ENCODE data around the gene NTM. TPM values are rescaled to one million over a fixed set of nuclear protein-coding genes. Genes with fewer than 3 reads are reported as not detected.

Gene NTM
- total RNA-seq, 4 donors from 2014 or later, result 0.40 to 3.1 (median 2.1) TPM; not detected in 1

- H3K27me3 ChIP-seq, result no peaks in the 10 kb centered on the region
- no peaks in the 10 kb centered on the region for H3K36me3 ChIP-seq
- intact Hi-C loops (cut with DNase I; ENCODE audit: low total_unique reads) (no loop called here), in situ Hi-C loops (cut with MboI; ENCODE audit: low pct_ligation_motif_present in 1 of 4, low pct_unique_long_range_greater_than_20kb in 1 of 4, low sequenced_read_pairs in 3 of 4) (no loop called here)
- no peaks in the 10 kb centered on the region for H3K4me1 ChIP-seq
- H3K9me3 ChIP-seq, result no peaks in the 10 kb centered on the region
- TF ChIP-seq, protein P1, sequence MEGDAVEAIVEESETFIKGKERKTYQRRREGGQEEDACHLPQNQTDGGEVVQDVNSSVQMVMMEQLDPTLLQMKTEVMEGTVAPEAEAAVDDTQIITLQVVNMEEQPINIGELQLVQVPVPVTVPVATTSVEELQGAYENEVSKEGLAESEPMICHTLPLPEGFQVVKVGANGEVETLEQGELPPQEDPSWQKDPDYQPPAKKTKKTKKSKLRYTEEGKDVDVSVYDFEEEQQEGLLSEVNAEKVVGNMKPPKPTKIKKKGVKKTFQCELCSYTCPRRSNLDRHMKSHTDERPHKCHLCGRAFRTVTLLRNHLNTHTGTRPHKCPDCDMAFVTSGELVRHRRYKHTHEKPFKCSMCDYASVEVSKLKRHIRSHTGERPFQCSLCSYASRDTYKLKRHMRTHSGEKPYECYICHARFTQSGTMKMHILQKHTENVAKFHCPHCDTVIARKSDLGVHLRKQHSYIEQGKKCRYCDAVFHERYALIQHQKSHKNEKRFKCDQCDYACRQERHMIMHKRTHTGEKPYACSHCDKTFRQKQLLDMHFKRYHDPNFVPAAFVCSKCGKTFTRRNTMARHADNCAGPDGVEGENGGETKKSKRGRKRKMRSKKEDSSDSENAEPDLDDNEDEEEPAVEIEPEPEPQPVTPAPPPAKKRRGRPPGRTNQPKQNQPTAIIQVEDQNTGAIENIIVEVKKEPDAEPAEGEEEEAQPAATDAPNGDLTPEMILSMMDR (IDR thresholded peaks at IDR 0.05), result no peak
- TF ChIP-seq EP300 (IDR thresholded peaks at IDR 0.05; ENCODE audit: low read depth) (no peak), POLR2AphosphoS5 (IDR thresholded peaks at IDR 0.05) (no peak), POLR2A (IDR thresholded peaks at IDR 0.05) (no peak)
- H3K27ac ChIP-seq, result no peak overlapping the region
- 51 to 65% methylated on average over 8 to 10 of the region's 10 CpGs for WGBS, 2 donors (ENCODE audit: low coverage in 1 of 2)
- no peak for DNase-seq
- H3K4me3 ChIP-seq, result no peak overlapping the region
Measured at GRCh38 chr11:132310390-132311375, 940.3 kb downstream of the NTM start.

GRCh38 chr11:132311703-132312102, 941.3 kb downstream of the NTM start:
- no peaks in the 10 kb centered on the region for H3K4me1 ChIP-seq
- H3K27me3 ChIP-seq, result no peaks in the 10 kb centered on the region
- H3K36me3 ChIP-seq, result no peaks in the 10 kb centered on the region
- intact Hi-C loops (cut with DNase I; ENCODE audit: low total_unique reads) (no loop called here), in situ Hi-C loops (cut with MboI; ENCODE audit: low pct_ligation_motif_present in 1 of 4, low pct_unique_long_range_greater_than_20kb in 1 of 4, low sequenced_read_pairs in 3 of 4) (no loop called here)
- H3K4me3 ChIP-seq, result no peak overlapping the region
- H3K27ac ChIP-seq, result no peak overlapping the region
- TF ChIP-seq EP300 (IDR thresholded peaks at IDR 0.05; ENCODE audit: low read depth), result no peak
- no peak for TF ChIP-seq POLR2AphosphoS5 (IDR thresholded peaks at IDR 0.05)
- TF ChIP-seq, protein P1 (IDR thresholded peaks at IDR 0.05), result no peak
- no peak for TF ChIP-seq POLR2A (IDR thresholded peaks at IDR 0.05)
- no peak for DNase-seq
- WGBS, 2 donors (ENCODE audit: low coverage in 1 of 2), result 75 to 83% methylated on average over 2 of the region's 2 CpGs
- no peaks in the 10 kb centered on the region for H3K9me3 ChIP-seq

DNA sequence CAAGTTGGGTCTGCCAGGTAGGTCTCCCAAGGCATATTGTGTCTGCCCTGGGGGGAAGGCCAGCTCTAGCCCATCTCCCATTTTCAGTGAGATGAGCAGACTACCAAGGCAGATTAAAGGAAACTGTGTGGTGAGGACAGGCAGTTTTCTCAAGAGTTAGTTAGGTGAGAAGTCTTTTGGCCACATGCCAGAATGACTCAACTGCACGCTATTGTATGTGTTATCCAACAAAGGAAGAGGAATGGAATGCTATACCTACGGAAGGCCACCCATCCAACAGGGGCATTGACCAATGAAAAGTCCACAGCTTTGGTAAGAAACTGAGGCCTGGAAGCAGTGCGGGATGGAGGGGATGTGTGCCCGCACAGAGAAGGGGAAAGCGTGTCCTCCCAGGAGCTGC, 941.7 kb downstream of the NTM start:
- intact Hi-C loops (cut with DNase I; ENCODE audit: low total_unique reads) (no loop called here), in situ Hi-C loops (cut with MboI; ENCODE audit: low pct_ligation_motif_present in 1 of 4, low pct_unique_long_range_greater_than_20kb in 1 of 4, low sequenced_read_pairs in 3 of 4) (no loop called here)
- Histone ChIP-seq H3K4me1 (no peaks in the 10 kb centered on the region), H3K9me3 (no peaks in the 10 kb centered on the region), H3K27ac (no peak overlapping the region), H3K27me3 (no peaks in the 10 kb centered on the region), H3K4me3 (no peak overlapping the region), H3K36me3 (no peaks in the 10 kb centered on the region)
- no peak for DNase-seq
- 80% methylated on average over 5 of the region's 5 CpGs; no CpG with 5 or more reads in 1 of the 2 donors for WGBS, 2 donors (ENCODE audit: low coverage in 1 of 2)
- no peak for TF ChIP-seq POLR2AphosphoS5 (IDR thresholded peaks at IDR 0.05)
- no peak for TF ChIP-seq POLR2A (IDR thresholded peaks at IDR 0.05)
- TF ChIP-seq, protein P1 (IDR thresholded peaks at IDR 0.05), result no peak

DNA sequence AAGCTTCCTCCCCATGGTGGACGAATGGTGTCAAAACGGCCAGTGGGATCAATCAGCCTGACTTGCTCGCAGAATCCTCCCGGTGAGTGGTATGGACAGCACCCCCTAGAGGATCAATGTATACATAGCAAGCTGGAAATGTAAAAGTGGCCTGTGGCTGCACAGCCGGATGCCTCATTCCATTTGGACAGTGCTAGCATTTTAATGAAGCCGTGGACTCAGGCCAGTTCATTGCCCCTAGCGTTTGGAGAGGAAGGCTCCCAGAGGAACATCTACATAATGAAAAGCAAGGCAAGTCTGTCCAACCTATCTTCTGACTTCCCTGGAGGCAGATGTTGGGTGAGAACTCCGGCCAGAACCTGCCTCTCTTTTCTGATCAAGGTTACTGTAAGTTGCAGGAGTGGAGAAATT, 942.3 kb downstream of the NTM start:
- no peak for TF ChIP-seq POLR2A (IDR thresholded peaks at IDR 0.05)
- TF ChIP-seq, protein P1 (IDR thresholded peaks at IDR 0.05), result peak in 3 of 5 experiments; percentile 15 to 44 (median 25)
- Histone ChIP-seq H3K36me3 (no peaks in the 10 kb centered on the region), H3K27ac (no peak overlapping the region), H3K9me3 (no peaks in the 10 kb centered on the region), H3K4me1 (no peaks in the 10 kb centered on the region), H3K27me3 (no peaks in the 10 kb centered on the region), H3K4me3 (no peak overlapping the region)
- intact Hi-C loops (cut with DNase I; ENCODE audit: low total_unique reads), result no loop called here
- no peak for DNase-seq
- in situ Hi-C loops (cut with MboI; ENCODE audit: low pct_ligation_motif_present in 1 of 4, low pct_unique_long_range_greater_than_20kb in 1 of 4, low sequenced_read_pairs in 3 of 4), result no loop called here
- WGBS, 2 donors (ENCODE audit: low coverage in 1 of 2), result 38% methylated on average over 8 of the region's 8 CpGs; no CpG with 5 or more reads in 1 of the 2 donors

Measured in transverse colon (tissue), 4 donors.